HG02610 (cell line): Measurements from ENCODE around the gene NCAM1.
"Not testable (repeated sequence)": the region's sequence is repeated elsewhere in the genome, so short reads cannot be mapped to it uniquely, and the experiment has no call there.

Experiments used
- ATAC-seq: cut with Tn5 transposase; IDR thresholded peaks from one replicate; pipeline ENCODE4 v1.9.1; 2021; ENCODE audit warnings: mild to moderate bottlenecking, moderate library complexity; ENCODE audit not compliant: unreplicated experiment

Gene NCAM1

GRCh38 chr11:112961146-112961668, at the start of gene NCAM1:
Gene NCAM1 (plus strand): TSS chr11:112961420.
- ATAC-seq = no peak

- ATAC-seq = no peak
Observed at GRCh38 chr11:112922606-112923005, 38.6 kb upstream of the NCAM1 start.

GRCh38 chr11:112924836-112925235, 36.4 kb upstream of the NCAM1 start:
- not testable (repeated sequence) for ATAC-seq

- ATAC-seq = no peak
Observed at GRCh38 chr11:112925516-112926310, 35.5 kb upstream of the NCAM1 start.

GRCh38 chr11:112928136-112928535, 33.1 kb upstream of the NCAM1 start:
- ATAC-seq = no peak

GRCh38 chr11:112929432-112929831, 31.8 kb upstream of the NCAM1 start:
- no peak for ATAC-seq

GRCh38 chr11:112931703-112932102, 29.5 kb upstream of the NCAM1 start:
- ATAC-seq = no peak

- no peak for ATAC-seq
Observed at GRCh38 chr11:112932593-112932992, 28.6 kb upstream of the NCAM1 start.

- no peak for ATAC-seq
Observed at GRCh38 chr11:112933970-112934369, 27.2 kb upstream of the NCAM1 start.

- no peak for ATAC-seq
Observed at GRCh38 chr11:112941104-112941503, 20.1 kb upstream of the NCAM1 start.

GRCh38 chr11:112942966-112943643, 18.1 kb upstream of the NCAM1 start:
- ATAC-seq = no peak

GRCh38 chr11:112946866-112947265, 14.4 kb upstream of the NCAM1 start:
- ATAC-seq = no peak

GRCh38 chr11:112949781-112950575, 11.2 kb upstream of the NCAM1 start:
- no peak for ATAC-seq

GRCh38 chr11:112958670-112959069, 2.5 kb upstream of the NCAM1 start:
- no peak for ATAC-seq

- ATAC-seq = no peak
Observed at GRCh38 chr11:112961751-112962578, 745 bp downstream of the NCAM1 start.

GRCh38 chr11:112962579-112963367, 1.6 kb downstream of the NCAM1 start:
- ATAC-seq = no peak

GRCh38 chr11:112963368-112963955, 2.2 kb downstream of the NCAM1 start:
- ATAC-seq = no peak

GRCh38 chr11:112965656-112966055, 4.4 kb downstream of the NCAM1 start:
- no peak for ATAC-seq

GRCh38 chr11:112966561-112966960, 5.3 kb downstream of the NCAM1 start:
- no peak for ATAC-seq
